ENCODE measurements around the gene ZFR2.

ZFR2 gene

DNA sequence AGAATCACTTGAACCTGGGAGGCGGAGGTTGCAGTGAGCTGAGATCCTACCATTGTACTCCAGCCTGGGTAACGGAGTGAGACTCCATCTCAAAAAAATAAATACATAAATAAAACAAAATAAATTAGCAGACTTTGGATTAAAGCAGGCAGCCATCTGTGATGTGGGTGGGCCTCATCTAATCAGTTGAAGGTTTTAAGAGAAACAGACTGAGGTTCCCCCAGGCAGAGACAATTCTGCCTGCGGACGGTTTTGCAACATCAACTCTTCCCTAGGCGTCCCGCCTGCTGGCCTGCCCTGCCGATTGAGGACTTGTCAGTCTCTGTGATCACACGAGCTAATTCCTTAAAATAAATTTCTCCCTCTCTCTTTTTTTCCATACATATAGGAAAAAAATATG lies 35.4 kb upstream of the ZFR2 start:
- H3K27me3 ChIP-seq (ENCODE audit: control insufficient read depth, low read length), result no peaks in the 10 kb centered on the region
- no peaks in the 10 kb centered on the region for H3K9me2 ChIP-seq (replicated peaks; ENCODE audit: control insufficient read depth, low read length)
- H3K4me3 ChIP-seq (ENCODE audit: low read length), result no peak overlapping the region
- H3K4me1 ChIP-seq (ENCODE audit: control insufficient read depth, low read length), result no peaks in the 10 kb centered on the region
- H3F3A ChIP-seq (ENCODE audit: control insufficient read depth, insufficient read depth), result no peaks in the 10 kb centered on the region
- no peaks in the 10 kb centered on the region for H3K9me3 ChIP-seq (ENCODE audit: control insufficient read depth, insufficient read depth, low read length)
- H3K27ac ChIP-seq (ENCODE audit: low read depth, low read length), result no peak overlapping the region
- no peak for TF ChIP-seq EZH2phosphoT487 (IDR thresholded peaks at IDR 0.05; ENCODE audit: borderline replicate concordance, low read length)
- TF ChIP-seq, protein P1, sequence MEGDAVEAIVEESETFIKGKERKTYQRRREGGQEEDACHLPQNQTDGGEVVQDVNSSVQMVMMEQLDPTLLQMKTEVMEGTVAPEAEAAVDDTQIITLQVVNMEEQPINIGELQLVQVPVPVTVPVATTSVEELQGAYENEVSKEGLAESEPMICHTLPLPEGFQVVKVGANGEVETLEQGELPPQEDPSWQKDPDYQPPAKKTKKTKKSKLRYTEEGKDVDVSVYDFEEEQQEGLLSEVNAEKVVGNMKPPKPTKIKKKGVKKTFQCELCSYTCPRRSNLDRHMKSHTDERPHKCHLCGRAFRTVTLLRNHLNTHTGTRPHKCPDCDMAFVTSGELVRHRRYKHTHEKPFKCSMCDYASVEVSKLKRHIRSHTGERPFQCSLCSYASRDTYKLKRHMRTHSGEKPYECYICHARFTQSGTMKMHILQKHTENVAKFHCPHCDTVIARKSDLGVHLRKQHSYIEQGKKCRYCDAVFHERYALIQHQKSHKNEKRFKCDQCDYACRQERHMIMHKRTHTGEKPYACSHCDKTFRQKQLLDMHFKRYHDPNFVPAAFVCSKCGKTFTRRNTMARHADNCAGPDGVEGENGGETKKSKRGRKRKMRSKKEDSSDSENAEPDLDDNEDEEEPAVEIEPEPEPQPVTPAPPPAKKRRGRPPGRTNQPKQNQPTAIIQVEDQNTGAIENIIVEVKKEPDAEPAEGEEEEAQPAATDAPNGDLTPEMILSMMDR (IDR thresholded peaks at IDR 0.05; ENCODE audit: low read depth, low read length, poor library complexity, severe bottlenecking), result no peak
- H3K79me2 ChIP-seq (ENCODE audit: control insufficient read depth, low read length), result no peaks in the 10 kb centered on the region
- H3K4me2 ChIP-seq (ENCODE audit: low read length), result no peak overlapping the region
- H4K20me1 ChIP-seq (ENCODE audit: control insufficient read depth, insufficient read depth, low read depth, low read length), result no peaks in the 10 kb centered on the region
- H3K36me3 ChIP-seq (ENCODE audit: control insufficient read depth, low read length), result no peaks in the 10 kb centered on the region

DNA sequence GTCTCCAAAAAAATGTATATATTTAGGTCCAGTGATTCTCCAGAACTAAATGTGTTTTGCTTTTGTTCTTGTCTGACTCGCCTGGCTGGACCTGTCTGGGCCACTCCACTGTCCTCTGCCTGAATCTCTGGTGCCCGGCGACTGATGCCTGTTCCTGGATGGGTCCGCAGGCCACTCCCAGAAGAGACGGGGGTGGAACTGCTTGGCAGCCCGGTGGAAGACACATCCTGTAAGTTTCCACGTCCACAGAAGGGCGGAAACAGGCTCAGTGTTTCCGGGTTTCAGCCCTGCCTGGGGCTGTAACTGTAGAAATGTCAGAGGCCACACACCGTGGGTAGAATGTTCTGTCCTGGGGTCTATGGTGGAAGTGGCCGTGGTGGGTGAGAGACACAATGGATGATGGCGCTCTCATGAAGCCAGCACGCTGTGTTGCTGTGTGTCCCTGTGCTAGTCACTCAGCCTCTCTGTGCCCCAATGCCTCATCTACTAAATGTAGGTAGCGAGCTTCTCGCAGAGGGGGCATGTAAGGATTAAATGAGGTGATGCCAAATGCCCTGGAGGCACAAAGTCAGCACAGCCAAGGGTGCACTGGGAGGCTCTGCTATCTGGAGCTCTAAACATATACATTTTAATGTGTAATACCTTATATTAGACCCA lies 33.6 kb upstream of the ZFR2 start:
- Histone ChIP-seq H3F3A (ENCODE audit: control insufficient read depth, insufficient read depth) (no peaks in the 10 kb centered on the region), H3K9me3 (ENCODE audit: control insufficient read depth, insufficient read depth, low read length) (no peaks in the 10 kb centered on the region), H3K9me2 (replicated peaks; ENCODE audit: control insufficient read depth, low read length) (no peaks in the 10 kb centered on the region), H3K27me3 (ENCODE audit: control insufficient read depth, low read length) (no peaks in the 10 kb centered on the region), H3K27ac (ENCODE audit: low read depth, low read length) (no peak overlapping the region), H3K79me2 (ENCODE audit: control insufficient read depth, low read length) (no peaks in the 10 kb centered on the region), H3K36me3 (ENCODE audit: control insufficient read depth, low read length) (no peaks in the 10 kb centered on the region), H4K20me1 (ENCODE audit: control insufficient read depth, insufficient read depth, low read depth, low read length) (no peaks in the 10 kb centered on the region), H3K4me2 (ENCODE audit: low read length) (no peak overlapping the region), H3K4me3 (ENCODE audit: low read length) (no peak overlapping the region), H3K4me1 (ENCODE audit: control insufficient read depth, low read length) (no peaks in the 10 kb centered on the region)
- TF ChIP-seq, protein P1 (IDR thresholded peaks at IDR 0.05; ENCODE audit: low read depth, low read length, poor library complexity, severe bottlenecking), result no peak
- TF ChIP-seq EZH2phosphoT487 (IDR thresholded peaks at IDR 0.05; ENCODE audit: borderline replicate concordance, low read length), result no peak

DNA sequence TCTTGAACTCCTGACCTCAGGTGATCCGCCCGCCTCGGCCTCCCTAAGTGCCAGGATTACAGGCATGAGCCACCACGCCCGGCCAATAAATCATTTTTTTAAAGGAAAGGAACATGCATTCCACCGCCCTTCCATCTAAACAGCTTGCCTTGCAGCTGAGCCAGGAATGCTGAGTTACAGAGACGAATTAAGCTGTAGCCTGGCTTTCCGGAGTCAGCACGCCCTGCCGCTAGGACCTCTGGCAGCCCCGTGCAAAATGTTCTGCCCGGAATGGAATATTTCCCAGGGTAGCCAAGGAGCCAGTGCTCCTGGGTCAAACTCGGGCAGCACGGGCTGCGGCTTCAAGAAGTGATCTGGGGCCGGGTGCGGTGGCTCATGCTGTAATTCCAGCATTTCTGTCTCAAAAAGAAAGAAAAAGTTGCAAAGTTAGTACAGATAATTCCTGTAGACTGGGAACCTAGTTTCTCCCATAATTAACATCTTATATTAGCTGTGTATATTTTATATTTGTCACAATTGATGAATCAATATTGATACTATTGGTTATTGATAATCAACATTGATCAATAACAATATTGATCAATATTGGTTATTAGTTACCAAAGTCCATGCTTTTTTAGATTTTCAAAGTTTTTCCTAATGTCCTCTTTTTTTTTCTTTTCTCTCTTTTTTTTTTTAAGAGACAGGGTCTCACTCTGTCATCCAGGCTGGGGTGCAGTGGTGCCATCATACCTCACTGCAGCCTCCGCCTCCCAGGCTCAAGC lies 30.9 kb upstream of the ZFR2 start:
- TF ChIP-seq, protein P1 (IDR thresholded peaks at IDR 0.05; ENCODE audit: low read depth, low read length, poor library complexity, severe bottlenecking), result no peak
- no peak for TF ChIP-seq EZH2phosphoT487 (IDR thresholded peaks at IDR 0.05; ENCODE audit: borderline replicate concordance, low read length)
- H3K4me3 ChIP-seq (ENCODE audit: low read length), result no peak overlapping the region
- no peak overlapping the region for H3K4me2 ChIP-seq (ENCODE audit: low read length)
- H3K36me3 ChIP-seq (ENCODE audit: control insufficient read depth, low read length), result no peaks in the 10 kb centered on the region
- H3K27ac ChIP-seq (ENCODE audit: low read depth, low read length), result no peak overlapping the region
- H3F3A ChIP-seq (ENCODE audit: control insufficient read depth, insufficient read depth), result no peaks in the 10 kb centered on the region
- no peaks in the 10 kb centered on the region for H3K9me2 ChIP-seq (replicated peaks; ENCODE audit: control insufficient read depth, low read length)
- H3K27me3 ChIP-seq (ENCODE audit: control insufficient read depth, low read length), result no peaks in the 10 kb centered on the region
- no peaks in the 10 kb centered on the region for H3K4me1 ChIP-seq (ENCODE audit: control insufficient read depth, low read length)
- no peaks in the 10 kb centered on the region for H4K20me1 ChIP-seq (ENCODE audit: control insufficient read depth, insufficient read depth, low read depth, low read length)
- H3K79me2 ChIP-seq (ENCODE audit: control insufficient read depth, low read length), result no peaks in the 10 kb centered on the region
- no peaks in the 10 kb centered on the region for H3K9me3 ChIP-seq (ENCODE audit: control insufficient read depth, insufficient read depth, low read length)
